HEK293 (cell line): Measurements from ENCODE around the gene MTCL3.

Experiments used
- KLF8 ChIP-seq: fragments of 450-650 bp; formaldehyde crosslinking; IDR thresholded peaks from 2 replicates; pipeline ENCODE4 v1.5.1; 2016; ENCODE audit warnings: missing biosample characterization, missing genetic modification characterization
- MZF1 ChIP-seq: fragments of 450-650 bp; formaldehyde crosslinking; IDR thresholded peaks from 2 replicates; pipeline ENCODE4 v1.5.1; 2017; ENCODE audit warnings: missing biosample characterization, missing genetic modification characterization, borderline replicate concordance
- SP2 ChIP-seq: fragments of 450-650 bp; formaldehyde crosslinking; IDR thresholded peaks from 2 replicates; pipeline ENCODE4 v1.5.1; 2016; ENCODE audit warnings: missing biosample characterization, missing genetic modification characterization
- ZFP37 ChIP-seq: fragments of 450-650 bp; formaldehyde crosslinking; IDR thresholded peaks from 2 replicates; pipeline ENCODE4 v1.5.1; 2016; ENCODE audit warnings: missing biosample characterization, missing genetic modification characterization
- ZIC2 ChIP-seq: fragments of 450-650 bp; formaldehyde crosslinking; IDR thresholded peaks from 2 replicates; pipeline ENCODE4 v1.5.1; 2016; ENCODE audit warnings: missing biosample characterization, missing genetic modification characterization
- ZNF157 ChIP-seq: fragments of 450-650 bp; formaldehyde crosslinking; IDR thresholded peaks from 2 replicates; pipeline ENCODE4 v1.5.1; 2016; ENCODE audit warnings: missing biosample characterization, missing genetic modification characterization
- ZNF184 ChIP-seq: fragments of 450-650 bp; IDR thresholded peaks from 2 replicates; pipeline ENCODE4 v1.5.1; 2018; ENCODE audit warnings: missing biosample characterization, mild to moderate bottlenecking, missing genetic modification characterization
- ZNF211 ChIP-seq: fragments of 450-650 bp; formaldehyde crosslinking; IDR thresholded peaks from 2 replicates; pipeline ENCODE4 v1.5.1; 2016; ENCODE audit warnings: low read depth, missing biosample characterization, missing genetic modification characterization
- ZNF324 ChIP-seq: fragments of 450-650 bp; formaldehyde crosslinking; IDR thresholded peaks from 2 replicates; pipeline ENCODE4 v1.5.1; 2016; ENCODE audit warnings: missing biosample characterization, missing genetic modification characterization
- ZNF394 ChIP-seq: fragments of 450-650 bp; formaldehyde crosslinking; IDR thresholded peaks from 2 replicates; pipeline ENCODE4 v1.5.1; 2016; ENCODE audit warnings: missing biosample characterization, missing genetic modification characterization, mild to moderate bottlenecking, moderate library complexity, borderline replicate concordance
- ZNF529 ChIP-seq: fragments of 450-650 bp; formaldehyde crosslinking; IDR thresholded peaks from 2 replicates; pipeline ENCODE4 v1.5.1; 2017; ENCODE audit warnings: missing genetic modification characterization, missing biosample characterization; ENCODE audit not compliant: insufficient replicate concordance
- ZNF600 ChIP-seq: fragments of 450-650 bp; formaldehyde crosslinking; IDR thresholded peaks from 2 replicates; pipeline ENCODE4 v1.5.1; 2016; ENCODE audit warnings: missing biosample characterization, missing genetic modification characterization
- ZNF658 ChIP-seq: fragments of 450-650 bp; formaldehyde crosslinking; IDR thresholded peaks from 2 replicates; pipeline ENCODE4; 2016; ENCODE audit warnings: missing biosample characterization, missing genetic modification characterization
- ZNF660 ChIP-seq: fragments of 450-650 bp; IDR thresholded peaks from 2 replicates; pipeline ENCODE4 v1.5.1; 2018; ENCODE audit warnings: missing biosample characterization, mild to moderate bottlenecking, missing genetic modification characterization
- ZNF670 ChIP-seq: fragments of 450-650 bp; formaldehyde crosslinking; IDR thresholded peaks from 2 replicates; pipeline ENCODE4 v1.5.1; 2016; ENCODE audit warnings: missing biosample characterization, missing genetic modification characterization, low read depth
- ZNF768 ChIP-seq: fragments of 450-650 bp; formaldehyde crosslinking; IDR thresholded peaks from 2 replicates; pipeline ENCODE4 v1.5.1; 2018; ENCODE audit warnings: missing biosample characterization, mild to moderate bottlenecking, missing genetic modification characterization
- ZNF830 ChIP-seq: fragments of 450-650 bp; IDR thresholded peaks from 2 replicates; pipeline ENCODE4 v1.5.0; 2018; ENCODE audit warnings: missing biosample characterization, missing genetic modification characterization, low read depth, mild to moderate bottlenecking, moderate library complexity
- ZSCAN16 ChIP-seq: fragments of 450-650 bp; formaldehyde crosslinking; IDR thresholded peaks from 2 replicates; pipeline ENCODE4 v1.5.1; 2016; ENCODE audit warnings: missing biosample characterization, missing genetic modification characterization
- ZXDB ChIP-seq: fragments of 450-650 bp; formaldehyde crosslinking; IDR thresholded peaks from 2 replicates; pipeline ENCODE4 v1.5.1; 2016; ENCODE audit warnings: missing biosample characterization, missing genetic modification characterization
- TF ChIP-seq, protein P1 (sequence below): fragments of 450-650 bp; formaldehyde crosslinking; IDR thresholded peaks from 2 replicates; pipeline ENCODE4 v1.5.1; 2017; ENCODE audit warnings: missing biosample characterization, missing genetic modification characterization
- TF ChIP-seq, protein P2 (sequence below): fragments of 450-650 bp; formaldehyde crosslinking; IDR thresholded peaks from 2 replicates; pipeline ENCODE4 v1.5.1; 2016; ENCODE audit warnings: missing biosample characterization, missing genetic modification characterization
- TF ChIP-seq, protein P3 (sequence below): fragments of 450-650 bp; formaldehyde crosslinking; IDR thresholded peaks from 2 replicates; pipeline ENCODE4 v1.5.1; 2017; ENCODE audit warnings: missing biosample characterization, missing genetic modification characterization
- TF ChIP-seq, protein P4 (sequence below): fragments of 450-650 bp; formaldehyde crosslinking; IDR thresholded peaks from 2 replicates; pipeline ENCODE4 v1.5.1; 2016; ENCODE audit warnings: missing biosample characterization, missing genetic modification characterization
- TF ChIP-seq, protein P5 (sequence below): fragments of 450-650 bp; formaldehyde crosslinking; conservative IDR thresholded peaks from 2 replicates; pipeline ENCODE4 v1.5.1; 2016; ENCODE audit warnings: low read depth, missing biosample characterization, missing genetic modification characterization

Gene MTCL3

DNA sequence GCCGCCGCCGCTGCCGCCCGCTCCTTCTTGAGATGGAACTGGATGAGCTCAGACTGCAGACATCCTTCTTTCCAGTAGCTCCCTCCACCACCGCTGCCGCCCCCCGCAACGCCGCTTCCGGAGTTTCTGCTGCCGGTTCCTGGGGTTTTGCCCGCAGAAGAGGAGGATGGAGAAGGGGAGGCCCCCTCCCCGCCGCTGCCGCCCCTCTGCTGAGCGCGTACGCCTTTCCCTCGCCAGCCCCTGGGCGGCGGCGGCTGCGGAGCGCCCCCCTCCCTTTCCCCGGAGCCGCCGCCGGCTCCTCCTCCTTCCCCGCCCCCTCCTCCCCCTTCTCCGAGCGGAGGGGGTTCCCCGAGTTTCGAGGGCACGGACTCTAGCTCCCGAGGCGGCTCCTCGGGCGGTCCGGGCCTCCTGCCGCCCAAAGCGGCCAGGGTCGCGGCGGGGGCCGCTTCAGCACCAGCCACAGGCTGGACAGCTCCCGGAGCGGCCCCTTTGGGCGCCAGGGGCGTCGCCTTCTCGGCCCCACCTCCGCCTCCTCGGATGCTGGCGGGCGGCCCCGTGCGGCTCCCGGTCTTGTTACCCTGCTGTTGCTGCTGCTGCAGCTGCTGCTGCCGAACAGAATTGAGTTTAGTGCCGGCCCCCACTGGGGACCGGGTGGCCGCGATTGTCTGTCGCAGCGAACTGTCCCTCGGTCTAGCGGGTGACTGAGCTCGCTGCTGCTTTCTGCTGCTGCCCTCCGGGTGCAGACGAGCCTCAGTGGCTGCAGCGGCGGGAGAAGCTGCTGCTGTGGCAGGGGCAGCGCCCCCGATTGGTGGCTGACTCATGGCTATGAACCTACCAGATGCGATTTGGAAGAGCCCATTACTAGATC is 3.1 kb downstream of the MTCL3 start (continued):
- TF ChIP-seq, protein P1, sequence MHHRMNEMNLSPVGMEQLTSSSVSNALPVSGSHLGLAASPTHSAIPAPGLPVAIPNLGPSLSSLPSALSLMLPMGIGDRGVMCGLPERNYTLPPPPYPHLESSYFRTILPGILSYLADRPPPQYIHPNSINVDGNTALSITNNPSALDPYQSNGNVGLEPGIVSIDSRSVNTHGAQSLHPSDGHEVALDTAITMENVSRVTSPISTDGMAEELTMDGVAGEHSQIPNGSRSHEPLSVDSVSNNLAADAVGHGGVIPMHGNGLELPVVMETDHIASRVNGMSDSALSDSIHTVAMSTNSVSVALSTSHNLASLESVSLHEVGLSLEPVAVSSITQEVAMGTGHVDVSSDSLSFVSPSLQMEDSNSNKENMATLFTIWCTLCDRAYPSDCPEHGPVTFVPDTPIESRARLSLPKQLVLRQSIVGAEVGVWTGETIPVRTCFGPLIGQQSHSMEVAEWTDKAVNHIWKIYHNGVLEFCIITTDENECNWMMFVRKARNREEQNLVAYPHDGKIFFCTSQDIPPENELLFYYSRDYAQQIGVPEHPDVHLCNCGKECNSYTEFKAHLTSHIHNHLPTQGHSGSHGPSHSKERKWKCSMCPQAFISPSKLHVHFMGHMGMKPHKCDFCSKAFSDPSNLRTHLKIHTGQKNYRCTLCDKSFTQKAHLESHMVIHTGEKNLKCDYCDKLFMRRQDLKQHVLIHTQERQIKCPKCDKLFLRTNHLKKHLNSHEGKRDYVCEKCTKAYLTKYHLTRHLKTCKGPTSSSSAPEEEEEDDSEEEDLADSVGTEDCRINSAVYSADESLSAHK (tag by site-specific recombination), result no peak
- TF ChIP-seq ZNF529 (no peak), ZIC2 (peak; percentile 85), ZSCAN16 (no peak), ZNF600 (tag by site-specific recombination) (peak; percentile 67; the same call in 1 of the 2 replicates), ZXDB (tag by site-specific recombination) (peak; percentile 98), ZNF670 (tag by site-specific recombination) (no peak), ZNF830 (no peak), ZNF768 (no peak), ZNF157 (no peak), ZNF660 (tag by site-specific recombination) (peak; percentile 53; the same call in 1 of the 2 replicates), SP2 (tag by site-specific recombination) (peak; percentile 59), ZFP37 (tag by site-specific recombination) (peak; percentile 31; the same call in 1 of the 2 replicates), MZF1 (tag by site-specific recombination) (no peak), ZNF394 (tag by site-specific recombination) (peak; percentile 81), ZNF658 (no peak), ZNF211 (no peak), KLF8 (tag by site-specific recombination) (peak; percentile 73; the same call in 1 of the 2 replicates), ZNF184 (tag by site-specific recombination) (no peak), ZNF324 (no peak)
- TF ChIP-seq, protein P2, sequence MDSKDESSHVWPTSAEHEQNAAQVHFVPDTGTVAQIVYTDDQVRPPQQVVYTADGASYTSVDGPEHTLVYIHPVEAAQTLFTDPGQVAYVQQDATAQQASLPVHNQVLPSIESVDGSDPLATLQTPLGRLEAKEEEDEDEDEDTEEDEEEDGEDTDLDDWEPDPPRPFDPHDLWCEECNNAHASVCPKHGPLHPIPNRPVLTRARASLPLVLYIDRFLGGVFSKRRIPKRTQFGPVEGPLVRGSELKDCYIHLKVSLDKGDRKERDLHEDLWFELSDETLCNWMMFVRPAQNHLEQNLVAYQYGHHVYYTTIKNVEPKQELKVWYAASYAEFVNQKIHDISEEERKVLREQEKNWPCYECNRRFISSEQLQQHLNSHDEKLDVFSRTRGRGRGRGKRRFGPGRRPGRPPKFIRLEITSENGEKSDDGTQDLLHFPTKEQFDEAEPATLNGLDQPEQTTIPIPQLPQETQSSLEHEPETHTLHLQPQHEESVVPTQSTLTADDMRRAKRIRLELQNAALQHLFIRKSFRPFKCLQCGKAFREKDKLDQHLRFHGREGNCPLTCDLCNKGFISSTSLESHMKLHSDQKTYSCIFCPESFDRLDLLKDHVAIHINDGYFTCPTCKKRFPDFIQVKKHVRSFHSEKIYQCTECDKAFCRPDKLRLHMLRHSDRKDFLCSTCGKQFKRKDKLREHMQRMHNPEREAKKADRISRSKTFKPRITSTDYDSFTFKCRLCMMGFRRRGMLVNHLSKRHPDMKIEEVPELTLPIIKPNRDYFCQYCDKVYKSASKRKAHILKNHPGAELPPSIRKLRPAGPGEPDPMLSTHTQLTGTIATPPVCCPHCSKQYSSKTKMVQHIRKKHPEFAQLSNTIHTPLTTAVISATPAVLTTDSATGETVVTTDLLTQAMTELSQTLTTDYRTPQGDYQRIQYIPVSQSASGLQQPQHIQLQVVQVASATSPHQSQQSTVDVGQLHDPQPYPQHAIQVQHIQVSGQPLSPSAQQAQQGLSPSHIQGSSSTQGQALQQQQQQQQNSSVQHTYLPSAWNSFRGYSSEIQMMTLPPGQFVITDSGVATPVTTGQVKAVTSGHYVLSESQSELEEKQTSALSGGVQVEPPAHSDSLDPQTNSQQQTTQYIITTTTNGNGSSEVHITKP (tag by site-specific recombination), result no peak; the same call in 1 of the 2 replicates
- TF ChIP-seq, protein P3, sequence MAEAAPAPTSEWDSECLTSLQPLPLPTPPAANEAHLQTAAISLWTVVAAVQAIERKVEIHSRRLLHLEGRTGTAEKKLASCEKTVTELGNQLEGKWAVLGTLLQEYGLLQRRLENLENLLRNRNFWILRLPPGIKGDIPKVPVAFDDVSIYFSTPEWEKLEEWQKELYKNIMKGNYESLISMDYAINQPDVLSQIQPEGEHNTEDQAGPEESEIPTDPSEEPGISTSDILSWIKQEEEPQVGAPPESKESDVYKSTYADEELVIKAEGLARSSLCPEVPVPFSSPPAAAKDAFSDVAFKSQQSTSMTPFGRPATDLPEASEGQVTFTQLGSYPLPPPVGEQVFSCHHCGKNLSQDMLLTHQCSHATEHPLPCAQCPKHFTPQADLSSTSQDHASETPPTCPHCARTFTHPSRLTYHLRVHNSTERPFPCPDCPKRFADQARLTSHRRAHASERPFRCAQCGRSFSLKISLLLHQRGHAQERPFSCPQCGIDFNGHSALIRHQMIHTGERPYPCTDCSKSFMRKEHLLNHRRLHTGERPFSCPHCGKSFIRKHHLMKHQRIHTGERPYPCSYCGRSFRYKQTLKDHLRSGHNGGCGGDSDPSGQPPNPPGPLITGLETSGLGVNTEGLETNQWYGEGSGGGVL (tag by site-specific recombination), result peak; percentile 93
- TF ChIP-seq, protein P4, sequence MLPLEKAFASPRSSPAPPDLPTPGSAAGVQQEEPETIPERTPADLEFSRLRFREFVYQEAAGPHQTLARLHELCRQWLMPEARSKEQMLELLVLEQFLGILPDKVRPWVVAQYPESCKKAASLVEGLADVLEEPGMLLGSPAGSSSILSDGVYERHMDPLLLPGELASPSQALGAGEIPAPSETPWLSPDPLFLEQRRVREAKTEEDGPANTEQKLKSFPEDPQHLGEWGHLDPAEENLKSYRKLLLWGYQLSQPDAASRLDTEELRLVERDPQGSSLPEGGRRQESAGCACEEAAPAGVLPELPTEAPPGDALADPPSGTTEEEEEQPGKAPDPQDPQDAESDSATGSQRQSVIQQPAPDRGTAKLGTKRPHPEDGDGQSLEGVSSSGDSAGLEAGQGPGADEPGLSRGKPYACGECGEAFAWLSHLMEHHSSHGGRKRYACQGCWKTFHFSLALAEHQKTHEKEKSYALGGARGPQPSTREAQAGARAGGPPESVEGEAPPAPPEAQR (tag by site-specific recombination), result no peak
- TF ChIP-seq, protein P5, sequence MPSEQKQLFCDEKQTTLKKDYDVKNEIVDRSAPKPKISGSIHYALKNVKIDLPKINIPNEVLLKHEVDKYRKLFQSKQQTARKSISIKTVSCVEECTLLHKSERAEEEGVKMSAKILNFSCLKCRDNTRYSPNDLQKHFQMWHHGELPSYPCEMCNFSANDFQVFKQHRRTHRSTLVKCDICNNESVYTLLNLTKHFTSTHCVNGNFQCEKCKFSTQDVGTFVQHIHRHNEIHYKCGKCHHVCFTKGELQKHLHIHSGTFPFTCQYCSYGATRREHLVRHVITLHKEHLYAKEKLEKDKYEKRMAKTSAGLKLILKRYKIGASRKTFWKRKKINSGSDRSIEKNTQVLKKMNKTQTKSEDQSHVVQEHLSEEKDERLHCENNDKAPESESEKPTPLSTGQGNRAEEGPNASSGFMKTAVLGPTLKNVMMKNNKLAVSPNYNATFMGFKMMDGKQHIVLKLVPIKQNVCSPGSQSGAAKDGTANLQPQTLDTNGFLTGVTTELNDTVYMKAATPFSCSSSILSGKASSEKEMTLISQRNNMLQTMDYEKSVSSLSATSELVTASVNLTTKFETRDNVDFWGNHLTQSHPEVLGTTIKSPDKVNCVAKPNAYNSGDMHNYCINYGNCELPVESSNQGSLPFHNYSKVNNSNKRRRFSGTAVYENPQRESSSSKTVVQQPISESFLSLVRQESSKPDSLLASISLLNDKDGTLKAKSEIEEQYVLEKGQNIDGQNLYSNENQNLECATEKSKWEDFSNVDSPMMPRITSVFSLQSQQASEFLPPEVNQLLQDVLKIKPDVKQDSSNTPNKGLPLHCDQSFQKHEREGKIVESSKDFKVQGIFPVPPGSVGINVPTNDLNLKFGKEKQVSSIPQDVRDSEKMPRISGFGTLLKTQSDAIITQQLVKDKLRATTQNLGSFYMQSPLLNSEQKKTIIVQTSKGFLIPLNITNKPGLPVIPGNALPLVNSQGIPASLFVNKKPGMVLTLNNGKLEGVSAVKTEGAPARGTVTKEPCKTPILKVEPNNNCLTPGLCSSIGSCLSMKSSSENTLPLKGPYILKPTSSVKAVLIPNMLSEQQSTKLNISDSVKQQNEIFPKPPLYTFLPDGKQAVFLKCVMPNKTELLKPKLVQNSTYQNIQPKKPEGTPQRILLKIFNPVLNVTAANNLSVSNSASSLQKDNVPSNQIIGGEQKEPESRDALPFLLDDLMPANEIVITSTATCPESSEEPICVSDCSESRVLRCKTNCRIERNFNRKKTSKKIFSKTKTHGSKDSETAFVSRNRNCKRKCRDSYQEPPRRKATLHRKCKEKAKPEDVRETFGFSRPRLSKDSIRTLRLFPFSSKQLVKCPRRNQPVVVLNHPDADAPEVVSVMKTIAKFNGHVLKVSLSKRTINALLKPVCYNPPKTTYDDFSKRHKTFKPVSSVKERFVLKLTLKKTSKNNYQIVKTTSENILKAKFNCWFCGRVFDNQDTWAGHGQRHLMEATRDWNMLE, result no peak
